GM18907 (cell line): ENCODE measurements around the gene KIF7.
"Not testable (repeated sequence)": the region's sequence is repeated elsewhere in the genome, so short reads cannot be mapped to it uniquely, and the experiment has no call there.

Experiments used
- ATAC-seq: cut with Tn5 transposase; IDR thresholded peaks from one replicate; pipeline ENCODE4 v1.9.1; 2021; ENCODE audit warnings: mild to moderate bottlenecking, moderate library complexity; ENCODE audit not compliant: unreplicated experiment

KIF7 gene

DNA sequence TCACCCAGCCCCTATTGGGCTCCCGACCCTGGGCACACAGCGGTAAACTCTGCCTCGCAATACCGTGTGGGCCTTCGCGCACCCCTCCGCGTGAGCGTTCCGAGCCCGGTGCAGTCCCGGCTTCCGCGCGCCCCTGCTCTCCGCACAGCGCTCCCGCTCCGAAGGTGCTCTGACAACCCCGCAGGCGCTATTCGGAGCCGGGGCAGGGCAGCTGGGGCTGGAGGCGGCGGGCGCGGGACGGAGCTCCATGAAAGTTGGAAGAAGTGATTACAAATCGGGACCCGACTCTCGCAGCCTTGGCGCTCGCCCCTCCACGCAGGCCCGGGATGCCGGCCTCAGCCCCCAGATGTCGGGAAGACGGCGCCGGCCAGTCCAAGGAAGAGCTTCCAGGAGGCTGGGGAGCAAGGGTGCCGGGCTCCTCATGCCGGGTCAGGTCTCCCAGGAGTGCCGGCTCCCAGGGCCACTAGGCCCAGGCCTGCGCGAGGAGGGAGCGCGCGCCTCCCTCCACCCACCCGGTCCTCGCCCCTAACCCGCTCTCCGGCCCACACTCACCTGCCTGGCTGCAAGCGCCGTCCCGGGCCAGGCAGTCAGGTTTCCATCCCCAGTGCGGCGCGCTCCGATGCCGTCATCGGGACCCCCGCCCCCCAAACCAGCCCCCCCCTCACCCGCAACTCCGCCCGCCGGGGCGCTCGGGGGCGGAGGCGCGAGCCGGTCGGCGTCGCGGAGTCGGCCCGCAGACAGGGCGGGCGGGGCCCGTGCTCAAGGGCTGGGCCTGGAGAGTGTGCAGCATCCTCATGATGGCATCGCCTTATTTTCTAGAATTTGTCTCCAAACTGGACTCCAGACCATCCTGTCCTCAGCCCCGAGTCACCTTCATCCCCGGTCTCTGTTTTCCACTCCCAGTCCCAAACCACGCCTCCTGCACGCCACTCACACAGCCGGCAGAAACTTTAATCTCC is at the start of gene KIF7:
KIF7 (minus strand) TSS at position 621 of the 959 bp plus-strand sequence. CDS start 2,537 bp downstream, outside the sequence.
- ATAC-seq = no peak

- no peak for ATAC-seq
These were observed 49.1 kb upstream of the KIF7 start for GRCh38 chr15:89704411-89704810.

DNA sequence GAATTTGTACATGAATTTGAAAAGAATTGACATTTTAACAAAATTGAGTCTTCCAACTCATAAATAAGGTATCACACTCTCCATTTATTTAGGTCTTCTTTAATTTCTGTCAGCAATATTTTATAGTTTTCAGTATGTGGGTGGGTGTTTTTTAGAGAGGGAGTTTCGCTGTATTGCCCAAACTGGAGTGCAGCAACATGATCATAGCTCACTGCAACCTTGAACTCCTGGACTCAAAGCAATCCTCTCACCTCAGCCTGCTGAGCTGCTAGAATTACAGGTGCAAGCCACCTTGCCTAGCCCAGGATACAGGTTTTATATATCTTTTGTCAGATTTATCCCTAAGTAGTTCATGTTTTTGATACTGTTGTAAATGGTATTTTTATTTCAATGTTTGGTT is 39.9 kb upstream of the KIF7 start:
- no peak for ATAC-seq

GRCh38 chr15:89693696-89694095 is 38.4 kb upstream of the KIF7 start:
- ATAC-seq = no peak

- ATAC-seq = no peak
These were observed 37.8 kb upstream of the KIF7 start for GRCh38 chr15:89693091-89693490.

- ATAC-seq = peak; percentile 91
These were observed 35.3 kb upstream of the KIF7 start, which contains the start of the genes PEX11A and WDR93 for GRCh38 chr15:89690276-89691218. Gene PEX11A (minus strand): TSS chr15:89690754. CDS start chr15:89690632, 122 bp downstream. Gene WDR93 (plus strand): TSS chr15:89690811. CDS start chr15:89701747, 10,936 bp downstream.

DNA sequence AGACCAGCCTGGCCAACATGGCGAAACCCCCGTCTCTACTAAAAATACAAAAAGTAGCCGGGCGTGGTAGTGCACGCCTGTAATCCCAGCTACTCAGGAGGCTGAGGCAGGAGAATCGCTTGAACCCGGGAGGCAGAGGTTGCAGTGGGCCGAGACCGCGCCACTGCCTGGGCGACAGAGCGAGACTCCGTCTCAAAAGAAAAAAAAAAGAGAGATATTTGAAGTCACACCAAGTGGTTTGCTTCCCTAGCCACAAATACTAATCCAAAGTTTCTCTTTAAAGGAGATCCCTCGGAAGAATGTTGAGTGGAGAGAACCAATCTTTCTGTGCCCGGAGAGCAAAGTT is 34.6 kb upstream of the KIF7 start:
- ATAC-seq = not testable (repeated sequence)

GRCh38 chr15:89686522-89686921 is 31.3 kb upstream of the KIF7 start:
- ATAC-seq = no peak

GRCh38 chr15:89685995-89686394 is 30.7 kb upstream of the KIF7 start:
- ATAC-seq = no peak

DNA sequence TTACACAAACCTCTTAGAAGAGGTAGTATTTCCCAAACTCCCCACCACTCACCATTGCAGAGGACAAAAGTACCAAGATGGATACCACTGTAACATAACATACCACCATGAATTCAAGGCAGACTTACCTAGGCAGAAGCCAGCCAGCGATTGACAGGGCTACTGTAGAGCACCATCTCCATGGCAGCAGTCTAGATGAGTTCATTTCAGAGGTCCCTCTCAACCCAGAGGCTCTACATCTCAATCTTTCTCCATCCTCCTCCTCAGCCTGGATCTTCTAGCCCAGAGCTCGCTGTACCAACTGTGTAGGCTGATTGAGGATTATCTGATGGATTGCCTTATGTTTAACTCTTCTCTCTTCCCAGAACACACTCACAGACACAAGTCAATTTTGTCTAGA is 25.9 kb upstream of the KIF7 start:
- no peak for ATAC-seq

DNA sequence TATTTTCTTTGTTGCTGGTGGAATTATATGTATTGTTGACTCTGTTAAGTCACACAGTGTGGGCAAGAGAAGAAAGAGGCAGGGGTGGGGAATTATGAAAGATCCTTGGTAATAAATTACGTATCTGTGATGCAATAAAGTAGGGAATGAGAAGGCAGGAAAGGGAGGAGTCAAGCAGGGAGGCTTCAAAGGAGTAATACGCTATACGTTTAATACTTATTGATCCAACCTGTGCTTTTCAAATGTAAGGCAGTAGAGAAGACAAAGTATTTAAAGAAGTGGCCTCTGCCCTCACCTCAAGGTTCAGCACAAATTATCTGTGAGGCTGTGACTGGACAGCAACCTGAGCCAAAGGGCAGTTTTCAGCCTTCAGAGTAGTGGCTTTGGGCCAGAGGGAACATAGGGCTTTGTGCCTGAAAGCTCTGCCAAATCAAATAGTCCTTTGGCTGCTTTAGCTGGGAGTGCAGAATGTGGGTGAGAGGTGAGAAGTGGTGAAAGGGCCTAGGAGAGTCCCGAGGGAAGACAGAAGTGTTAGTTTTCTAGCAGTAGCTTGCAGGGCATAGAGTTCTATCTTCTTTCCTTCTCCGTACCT is 25.1 kb upstream of the KIF7 start:
- no peak for ATAC-seq

DNA sequence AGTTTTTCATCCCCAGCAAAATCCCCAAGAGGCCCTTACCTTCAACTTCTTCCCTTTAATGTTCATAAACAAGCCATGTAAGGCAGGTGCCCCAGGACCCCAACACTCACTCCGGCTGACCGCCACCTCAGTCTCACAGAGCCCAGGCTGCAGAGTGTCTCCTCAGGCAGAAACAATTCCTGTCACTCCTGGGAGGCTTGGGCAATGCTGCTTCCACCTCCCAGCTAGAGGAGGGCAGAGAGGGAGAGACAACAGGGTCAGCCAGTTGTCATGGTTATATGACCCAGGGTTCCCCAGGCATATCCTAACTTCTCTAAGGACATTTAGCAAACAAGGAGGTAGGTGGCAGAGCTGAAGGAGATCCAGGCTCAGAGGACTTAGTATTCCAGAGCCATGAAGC is 23.9 kb upstream of the KIF7 start, which contains the start of gene PLIN1:
PLIN1 (minus strand) TSS at position 156 of the 400 bp plus-strand sequence. CDS start 1,878 bp downstream, outside the sequence.
- ATAC-seq = no peak

DNA sequence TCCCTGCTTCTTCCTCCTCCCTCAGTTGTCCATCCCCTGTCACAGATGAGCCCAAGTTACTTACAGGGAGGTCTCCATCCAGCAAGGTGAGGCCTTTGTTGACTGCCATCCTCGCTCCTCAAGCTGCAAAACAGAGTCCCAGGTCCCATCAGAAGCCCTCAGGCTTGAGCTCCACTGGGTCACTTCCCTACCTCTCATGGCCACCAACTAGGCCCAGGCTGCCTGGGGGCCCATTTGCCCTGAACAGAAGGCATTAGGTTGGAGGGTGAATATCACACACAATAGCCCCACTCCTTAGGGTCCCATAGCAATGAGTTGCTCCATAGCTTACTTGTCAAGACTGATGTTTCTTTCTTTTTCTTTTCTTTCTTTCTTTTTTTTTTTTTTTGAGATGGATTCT is 22.1 kb upstream of the KIF7 start:
- no peak for ATAC-seq

GRCh38 chr15:89675606-89676005 is 20.3 kb upstream of the KIF7 start:
- ATAC-seq = no peak

DNA sequence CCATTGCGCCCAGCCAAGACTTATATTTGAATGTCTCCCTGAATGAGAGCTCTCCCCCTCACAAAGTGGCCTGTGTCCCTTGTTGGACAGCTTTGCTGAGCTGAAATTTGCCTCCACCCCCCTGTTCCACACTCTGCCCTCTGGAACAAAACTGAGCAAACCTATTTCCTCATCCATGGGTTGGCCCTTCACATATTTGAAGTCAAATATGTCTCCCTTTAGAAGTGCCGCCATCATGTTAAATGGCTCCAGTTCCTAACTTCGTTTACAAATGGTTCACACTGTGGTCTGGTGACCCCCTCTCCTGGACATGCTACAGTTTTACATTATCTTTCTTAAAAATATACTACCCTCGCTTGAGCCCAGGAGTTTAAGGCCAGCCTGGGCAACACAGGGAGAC is 19.3 kb upstream of the KIF7 start:
- no peak for ATAC-seq

DNA sequence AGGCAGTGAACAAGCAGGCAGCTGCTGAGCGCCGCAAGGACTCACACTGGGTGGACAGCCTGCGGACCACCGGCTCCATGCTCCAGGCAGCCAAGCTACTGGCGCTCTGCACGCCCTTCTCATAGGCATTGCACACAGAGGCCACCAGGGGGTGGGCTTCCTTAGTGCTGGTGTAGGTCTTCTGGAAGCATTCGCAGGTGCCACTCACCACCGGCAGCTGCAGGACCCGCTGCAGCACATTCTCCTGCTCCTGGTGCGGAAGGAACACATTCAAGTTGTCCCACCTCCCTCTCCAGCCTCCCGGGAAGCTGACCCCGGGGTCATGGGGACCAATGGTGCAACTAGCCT is 17.9 kb upstream of the KIF7 start:
- no peak for ATAC-seq

DNA sequence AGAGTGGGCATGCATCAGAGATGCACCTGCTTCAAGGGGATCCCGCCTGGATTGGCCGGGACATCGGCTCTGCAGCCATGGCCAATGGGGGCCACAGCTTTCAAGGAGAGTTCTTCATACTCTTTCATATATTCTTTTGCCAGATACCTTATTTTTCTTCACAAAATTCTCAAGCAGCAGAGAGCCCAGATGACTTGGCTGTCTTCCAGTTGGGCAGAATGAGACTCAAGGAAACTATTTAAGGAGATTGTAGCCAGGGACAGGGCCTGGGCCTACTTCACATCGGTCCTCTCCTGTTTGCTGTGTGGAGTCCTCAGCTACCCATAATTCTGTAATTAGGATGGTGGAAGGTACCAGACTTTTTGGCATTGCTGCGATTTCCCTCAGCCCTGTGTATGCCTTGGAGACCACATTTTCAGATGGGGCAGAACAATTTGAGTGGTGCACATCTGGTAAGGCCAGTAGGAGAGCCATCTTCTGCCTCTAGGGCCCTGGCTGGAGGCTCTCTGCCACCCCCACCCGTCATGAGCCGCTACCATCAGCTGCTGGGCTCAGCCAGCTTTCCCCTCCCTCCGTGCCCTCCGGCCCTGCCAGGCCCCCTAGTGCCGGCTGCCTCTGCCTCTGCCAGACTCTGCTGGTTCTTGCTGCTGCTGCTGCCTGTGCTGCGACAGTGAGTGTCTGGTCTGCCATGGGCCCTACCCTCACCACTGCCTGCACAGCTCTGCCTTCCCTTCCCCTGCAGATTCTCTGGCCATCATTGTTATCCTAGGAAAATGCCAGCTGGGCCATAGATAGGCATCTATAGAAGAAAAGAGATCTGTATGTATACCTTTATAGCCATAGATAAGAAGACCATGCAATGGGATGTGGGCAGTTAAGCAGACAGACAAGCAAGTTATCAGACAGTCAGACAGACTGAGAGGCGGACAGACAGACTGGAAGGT is 17.2 kb upstream of the KIF7 start:
- no peak for ATAC-seq

- no peak for ATAC-seq
These were observed 16.4 kb upstream of the KIF7 start for GRCh38 chr15:89671687-89672086.

DNA sequence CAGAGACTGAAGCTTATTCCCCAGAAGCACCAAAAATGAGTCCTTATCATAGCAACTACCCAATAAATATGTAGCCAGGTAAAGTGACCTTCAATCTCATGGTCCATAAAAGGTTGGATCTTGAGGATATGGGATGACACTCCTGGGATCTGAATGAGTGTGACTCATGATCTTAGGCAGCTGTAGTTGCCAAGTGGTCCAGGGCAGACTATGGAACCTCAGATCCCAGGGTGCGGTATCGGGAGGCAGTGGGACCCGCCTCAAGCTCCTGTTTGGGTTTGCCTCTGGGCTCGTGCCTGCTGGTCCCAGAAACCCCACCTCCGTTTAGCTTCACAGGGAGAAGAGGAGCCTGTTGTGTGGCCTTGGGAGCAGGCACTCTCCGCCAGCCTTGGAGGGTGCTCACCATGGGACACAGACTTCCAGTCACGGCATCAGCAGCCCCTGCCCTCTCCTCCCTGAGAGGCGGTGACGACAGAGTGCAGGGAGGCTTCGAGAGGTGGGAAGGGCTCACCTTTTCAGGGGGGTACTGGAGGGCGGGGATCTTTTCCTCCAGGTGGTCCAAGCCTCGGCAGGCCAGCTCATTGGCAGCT is 15.8 kb upstream of the KIF7 start:
- ATAC-seq = no peak

- no peak for ATAC-seq
These were observed 14.7 kb upstream of the KIF7 start for GRCh38 chr15:89669941-89670340.
